CD4-positive, alpha-beta T cell treated with Interleukin-2 at 100 ng/mL for 4 hours (primary cell): Measurements from ENCODE around the gene ARNT2.
"Not testable (repeated sequence)": the region's sequence is repeated elsewhere in the genome, so short reads cannot be mapped to it uniquely, and the experiment has no call there.

Experiments used
- DNase-seq: peaks from one replicate; pipeline ENCODE4 v3.0.0-alpha.2; 2020; ENCODE audit warnings: low spot score

The ARNT2 gene

GRCh38 chr15:80404057-80404760 is at the start of gene ARNT2:
Gene ARNT2, plus strand, starts transcription at chr15:80404382. Its CDS starts 134 bp downstream, at chr15:80404516.
- no peak for DNase-seq

- DNase-seq: no peak
Observed at GRCh38 chr15:80367094-80367493, 37.1 kb upstream of the ARNT2 start.

- no peak for DNase-seq
Observed at GRCh38 chr15:80367661-80368060, 36.5 kb upstream of the ARNT2 start.

DNA sequence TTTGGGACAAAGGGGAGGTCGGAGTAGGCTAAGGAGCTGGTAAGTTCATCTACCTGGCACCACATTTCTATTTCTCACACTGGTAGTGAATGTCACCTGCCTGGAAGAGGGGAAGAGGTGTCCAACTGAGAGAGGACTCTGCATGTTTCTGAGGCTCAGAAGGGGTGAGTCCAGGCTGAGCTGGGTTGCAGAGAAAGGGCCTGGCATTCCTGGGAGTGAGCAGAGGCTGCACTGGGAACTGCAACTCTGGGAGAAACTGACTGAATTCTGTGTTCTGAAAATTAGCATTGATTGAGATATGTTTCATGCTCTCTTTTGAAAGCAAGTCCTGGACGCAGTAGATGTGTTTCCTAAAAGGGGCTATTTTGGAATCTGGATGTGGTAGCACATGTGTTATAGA is 32.3 kb upstream of the ARNT2 start:
- DNase-seq: no peak

- DNase-seq: no peak
Observed at GRCh38 chr15:80374441-80374840, 29.7 kb upstream of the ARNT2 start.

GRCh38 chr15:80375968-80376891 is 28.0 kb upstream of the ARNT2 start:
- no peak for DNase-seq

DNA sequence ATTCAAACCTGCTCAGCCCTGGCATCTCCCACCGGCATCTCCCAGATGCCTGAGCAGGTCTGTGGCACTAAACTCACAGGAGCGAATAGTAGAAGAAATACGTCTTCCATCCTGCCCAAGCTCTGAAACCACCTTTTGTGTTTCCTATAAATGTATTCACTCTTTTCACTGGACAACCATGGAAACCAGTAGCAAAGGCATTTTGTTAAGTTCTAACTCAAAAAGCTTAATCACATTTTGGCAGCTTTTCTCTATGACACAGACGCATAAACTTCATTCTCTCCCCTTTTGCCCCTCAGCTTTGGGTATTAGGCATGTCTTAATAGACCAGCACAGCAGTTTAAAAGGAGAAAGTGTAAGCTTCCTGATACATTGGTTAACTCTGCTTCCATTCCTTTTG is 24.5 kb upstream of the ARNT2 start:
- no peak for DNase-seq

GRCh38 chr15:80380154-80380553 is 24.0 kb upstream of the ARNT2 start:
- no peak for DNase-seq

DNA sequence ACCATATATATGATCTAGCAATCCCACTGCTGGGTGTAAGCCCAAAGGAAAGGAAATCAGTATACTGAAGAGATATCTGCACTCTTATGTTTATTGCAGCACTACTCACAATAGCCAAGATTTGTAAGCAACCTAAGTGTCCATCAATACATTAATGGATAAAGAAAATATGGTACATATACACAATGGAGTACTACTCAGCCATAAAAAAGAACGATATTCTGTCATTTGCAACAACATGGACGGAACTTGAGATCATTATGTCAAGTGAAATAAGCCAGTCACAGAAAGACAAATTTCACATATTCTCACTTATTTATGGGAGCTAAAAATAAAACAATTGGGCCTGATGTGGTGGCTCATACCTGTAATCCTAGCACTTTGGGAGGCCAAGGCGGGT is 21.9 kb upstream of the ARNT2 start:
- DNase-seq: no peak

DNA sequence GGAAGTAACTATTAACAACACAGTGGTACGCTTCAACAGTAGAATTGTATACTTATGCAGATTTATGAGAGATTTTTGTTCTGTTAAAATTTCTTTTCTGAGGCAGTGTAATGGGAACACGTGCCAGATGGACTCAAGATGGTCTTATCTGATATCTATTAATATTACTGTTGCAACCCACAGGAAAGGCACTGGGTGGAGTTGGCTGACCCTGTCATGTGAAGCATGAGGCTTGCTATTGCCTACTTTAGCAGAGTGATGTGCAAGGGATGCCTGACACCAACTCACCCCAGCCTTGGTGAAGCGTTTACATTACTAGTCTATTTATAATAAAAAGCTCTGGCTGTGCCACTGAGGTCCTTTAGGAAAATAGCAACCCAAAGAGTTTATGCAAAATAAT is 19.8 kb upstream of the ARNT2 start:
- no peak for DNase-seq

- no peak for DNase-seq
Observed at GRCh38 chr15:80386151-80386550, 18.0 kb upstream of the ARNT2 start.

GRCh38 chr15:80388326-80388725 is 15.9 kb upstream of the ARNT2 start:
- DNase-seq: no peak

DNA sequence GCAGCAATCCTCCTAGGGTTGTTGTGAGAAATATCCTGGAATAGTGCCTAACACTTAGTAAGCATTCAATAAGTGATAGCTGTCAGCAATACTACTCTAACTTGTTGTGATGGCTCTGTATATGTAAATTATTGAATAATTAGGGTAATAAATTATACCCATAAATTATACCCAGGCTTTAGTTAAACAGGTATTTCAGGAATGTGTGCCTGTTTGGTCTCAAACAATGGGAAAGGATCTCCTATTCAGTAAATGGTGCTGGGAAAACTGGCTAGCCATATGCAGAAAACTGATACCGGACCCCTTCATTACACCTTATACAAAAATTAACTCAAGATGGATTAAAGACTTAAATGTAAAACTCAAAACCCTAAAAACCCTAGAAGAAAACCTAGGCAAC is 14.8 kb upstream of the ARNT2 start:
- DNase-seq: no peak

GRCh38 chr15:80390942-80391341 is 13.2 kb upstream of the ARNT2 start:
- DNase-seq: not testable (repeated sequence)

- DNase-seq: no peak
Observed at GRCh38 chr15:80395616-80396015, 8.6 kb upstream of the ARNT2 start.

DNA sequence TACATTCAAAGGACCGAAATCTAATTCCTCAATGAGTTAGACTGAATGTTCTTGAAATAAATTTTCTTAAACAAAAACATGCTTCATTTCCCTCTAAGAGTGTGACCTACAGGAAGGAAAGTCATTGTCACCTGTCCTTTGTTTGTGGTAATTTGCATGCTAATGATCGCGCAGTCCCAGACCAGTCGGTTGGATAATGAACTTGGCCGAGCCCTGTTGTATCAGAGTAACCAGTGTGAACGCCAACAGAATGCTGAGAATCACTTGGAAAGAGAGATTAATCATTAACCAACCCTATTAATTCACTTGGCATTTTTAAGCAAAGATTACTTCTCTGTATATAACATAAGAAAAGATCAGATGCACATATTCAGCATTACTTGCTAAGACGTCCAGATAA is 8.1 kb upstream of the ARNT2 start:
- no peak for DNase-seq

DNA sequence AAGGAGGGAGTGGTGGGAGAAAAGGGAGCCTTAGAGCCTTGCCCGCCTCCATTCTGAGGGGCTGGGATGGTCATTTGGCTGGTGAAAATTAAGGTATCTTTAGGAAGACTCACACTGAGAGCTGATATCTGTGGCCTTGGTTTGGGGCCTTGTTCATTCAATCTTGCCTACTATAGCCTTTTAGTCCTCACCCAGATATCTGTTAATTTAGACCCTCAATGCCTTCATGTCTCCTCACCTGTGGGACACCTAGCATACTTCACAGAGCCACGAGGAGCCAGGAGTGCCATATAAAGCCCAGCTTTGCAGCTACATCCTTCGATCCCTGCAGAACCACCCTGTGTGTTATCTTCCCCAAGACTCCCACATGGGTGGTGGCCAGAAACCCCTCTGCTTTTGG is 4.7 kb upstream of the ARNT2 start:
- DNase-seq: no peak

GRCh38 chr15:80401456-80401855 is 2.7 kb upstream of the ARNT2 start:
- DNase-seq: no peak

GRCh38 chr15:80402339-80402738 is 1.8 kb upstream of the ARNT2 start:
- no peak for DNase-seq

- DNase-seq: no peak
Observed at GRCh38 chr15:80403712-80404056, 498 bp upstream of the ARNT2 start.

DNA sequence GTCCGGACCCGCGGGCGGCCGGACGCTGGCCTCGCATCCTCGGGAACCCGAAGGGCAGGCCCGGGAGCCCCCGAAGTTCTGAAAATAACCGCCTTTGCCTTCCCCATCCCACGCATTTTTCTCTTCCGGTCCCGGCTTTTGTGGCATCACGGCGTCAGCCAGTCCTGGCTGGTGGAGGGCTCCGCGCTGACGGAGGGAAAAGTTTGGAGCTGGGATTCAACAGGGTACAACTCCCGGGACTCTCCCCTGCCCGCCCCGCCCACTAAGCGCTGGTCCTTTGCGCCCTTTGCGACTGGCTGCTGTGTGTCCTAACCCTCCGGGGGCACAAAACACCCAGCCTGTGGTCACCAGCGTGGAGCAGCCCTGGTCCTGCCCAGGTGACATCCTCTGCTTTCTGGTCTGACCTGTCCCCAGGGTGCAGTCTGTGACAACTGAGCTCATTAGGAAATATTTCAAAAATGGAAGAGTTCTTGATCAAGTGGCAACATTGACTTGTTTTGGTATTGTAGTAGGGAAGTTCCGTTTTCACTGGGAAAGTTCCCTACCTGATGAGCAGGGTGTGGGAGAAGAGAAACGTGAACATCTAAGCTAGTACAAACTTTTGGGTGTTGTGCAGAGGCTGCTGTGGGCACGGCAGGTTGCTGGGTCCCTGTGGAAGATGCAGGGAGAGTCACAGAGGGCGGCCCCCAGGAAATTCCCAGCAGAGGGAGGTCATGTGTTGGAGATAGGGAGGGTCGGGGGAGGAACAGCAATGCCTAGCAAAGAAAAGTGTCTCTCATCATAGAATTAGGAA is 775 bp downstream of the ARNT2 start:
- no peak for DNase-seq

- DNase-seq: no peak
Observed at GRCh38 chr15:80405554-80405850, 1.3 kb downstream of the ARNT2 start.

DNA sequence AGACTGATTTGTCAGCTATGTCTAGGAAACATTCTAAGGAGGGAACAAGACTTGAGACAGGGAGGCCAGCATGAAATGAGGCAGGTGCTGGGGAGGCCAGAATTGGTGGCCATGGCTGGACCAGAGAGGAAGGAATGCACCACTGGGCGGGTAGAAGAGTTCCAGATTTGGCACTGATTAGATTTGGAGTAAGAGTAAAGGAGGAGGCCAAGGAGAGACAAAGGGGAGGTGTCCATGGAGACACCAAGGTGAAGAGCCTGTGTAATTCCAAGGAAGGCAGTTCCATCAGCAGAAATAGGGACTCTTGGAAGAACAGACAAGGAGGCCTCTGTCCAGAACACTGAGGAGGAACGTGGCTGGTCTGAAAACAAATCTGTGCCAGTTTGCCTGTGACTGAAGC is 1.8 kb downstream of the ARNT2 start:
- no peak for DNase-seq
